A549 (cell line): Measurements from ENCODE around the gene GYS2.

Experiments
- CEBPB ChIP-seq, 2 experiments: fragments of >200 bp in 1 of 2; sonication (Bioruptor Twin) in 1 of 2; formaldehyde crosslinking in 1 of 2; IDR thresholded peaks; 2 replicates each; pipeline ENCODE4 v1.6.1; 2012 to 2016
- CHD2 ChIP-seq: fragments of 150-350 bp; IDR thresholded peaks from 2 replicates; pipeline ENCODE4 v1.6.1; 2014; ENCODE audit warnings: low read length; ENCODE audit not compliant: partially characterized antibody
- KDM1A ChIP-seq: fragments of 200-600 bp; sonication (generic); IDR thresholded peaks from 2 replicates; pipeline ENCODE4 v1.6.1; 2016; ENCODE audit warnings: low read depth, mild to moderate bottlenecking
- MAFK ChIP-seq: fragments of 450-650 bp; IDR thresholded peaks from 2 replicates; pipeline ENCODE4 v1.6.1; 2014; ENCODE audit not compliant: partially characterized antibody
- POLR2A ChIP-seq: IDR thresholded peaks from 2 replicates; pipeline ENCODE4 v1.6.1; 2012; ENCODE audit warnings: mild to moderate bottlenecking, low read length
- RFX5 ChIP-seq: fragments of 450-650 bp; IDR thresholded peaks from 2 replicates; pipeline ENCODE4 v1.7.1; 2014; ENCODE audit warnings: antibody characterized with exemption, mild to moderate bottlenecking, moderate library complexity
- TP53 ChIP-seq: fragments of 250-450 bp; sonication (Bioruptor Pico); IDR thresholded peaks from 2 replicates; pipeline ENCODE4 v1.5.0; 2021; ENCODE audit warnings: mild to moderate bottlenecking, moderate library complexity
- ZC3H11A ChIP-seq: fragments of 450-650 bp; IDR thresholded peaks from 2 replicates; pipeline ENCODE4 v1.6.1; 2014; ENCODE audit warnings: antibody characterized with exemption, mild to moderate bottlenecking
- ZFP36 ChIP-seq: fragments of 450-650 bp; IDR thresholded peaks from 2 replicates; pipeline ENCODE4 v1.6.1; 2014; ENCODE audit warnings: borderline replicate concordance; ENCODE audit not compliant: partially characterized antibody
- TF ChIP-seq, protein P1 (sequence below): fragments of >200 bp; sonication (Bioruptor Twin); formaldehyde crosslinking; IDR thresholded peaks from 3 replicates; pipeline ENCODE4 v1.5.1; 2016
- TF ChIP-seq, protein P2 (sequence below): IDR thresholded peaks from 2 replicates; pipeline ENCODE4 v1.6.1; 2012
- TF ChIP-seq, protein P3 (sequence below): fragments of 450-650 bp; IDR thresholded peaks from 2 replicates; pipeline ENCODE4 v1.6.1; 2014; ENCODE audit warnings: antibody characterized with exemption

DNA sequence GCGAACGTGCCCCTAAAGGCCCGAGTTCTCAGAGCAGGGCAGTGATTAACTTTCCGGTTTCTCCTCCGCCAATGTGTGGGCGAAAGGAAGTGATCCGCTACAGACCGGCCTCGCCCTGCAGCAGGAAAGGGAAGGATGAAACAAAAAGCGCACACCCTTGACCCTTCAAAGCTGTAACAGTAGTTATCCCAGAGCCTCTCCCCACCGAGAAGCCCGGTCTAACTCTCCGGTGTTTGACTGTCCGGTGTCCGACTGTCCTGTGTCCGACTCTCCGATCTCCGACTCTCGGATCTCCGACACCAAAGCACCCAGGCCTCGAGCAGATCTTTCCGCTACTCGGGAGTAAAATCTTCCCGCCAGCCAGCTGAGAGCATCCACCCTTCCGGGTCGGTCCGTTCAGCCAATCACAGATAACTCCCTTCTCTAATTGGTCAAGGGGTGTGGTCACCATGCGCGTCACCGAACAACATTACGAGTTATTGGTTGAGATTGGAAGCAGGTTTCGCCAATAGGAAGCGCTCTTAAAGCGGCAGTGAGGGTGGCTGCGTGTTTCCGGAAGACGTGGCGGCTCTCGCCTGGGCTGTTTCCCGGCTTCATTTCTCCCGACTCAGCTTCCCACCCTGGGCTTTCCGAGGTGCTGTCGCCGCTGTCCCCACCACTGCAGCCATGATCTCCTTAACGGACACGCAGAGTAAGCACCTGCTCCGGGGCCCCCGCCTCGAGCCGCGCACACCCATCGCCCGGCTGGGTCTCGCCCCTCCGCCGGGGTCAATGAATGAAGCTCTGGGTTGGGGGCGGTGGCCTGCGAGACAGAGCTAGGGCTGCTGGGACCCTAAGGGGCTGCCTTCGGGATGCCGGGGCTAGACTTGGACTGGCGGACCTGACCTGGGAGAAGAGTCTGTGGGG lies 103.1 kb downstream of the GYS2 start, which contains the start of the genes GOLT1B and RECQL:
- TF ChIP-seq, protein P1, sequence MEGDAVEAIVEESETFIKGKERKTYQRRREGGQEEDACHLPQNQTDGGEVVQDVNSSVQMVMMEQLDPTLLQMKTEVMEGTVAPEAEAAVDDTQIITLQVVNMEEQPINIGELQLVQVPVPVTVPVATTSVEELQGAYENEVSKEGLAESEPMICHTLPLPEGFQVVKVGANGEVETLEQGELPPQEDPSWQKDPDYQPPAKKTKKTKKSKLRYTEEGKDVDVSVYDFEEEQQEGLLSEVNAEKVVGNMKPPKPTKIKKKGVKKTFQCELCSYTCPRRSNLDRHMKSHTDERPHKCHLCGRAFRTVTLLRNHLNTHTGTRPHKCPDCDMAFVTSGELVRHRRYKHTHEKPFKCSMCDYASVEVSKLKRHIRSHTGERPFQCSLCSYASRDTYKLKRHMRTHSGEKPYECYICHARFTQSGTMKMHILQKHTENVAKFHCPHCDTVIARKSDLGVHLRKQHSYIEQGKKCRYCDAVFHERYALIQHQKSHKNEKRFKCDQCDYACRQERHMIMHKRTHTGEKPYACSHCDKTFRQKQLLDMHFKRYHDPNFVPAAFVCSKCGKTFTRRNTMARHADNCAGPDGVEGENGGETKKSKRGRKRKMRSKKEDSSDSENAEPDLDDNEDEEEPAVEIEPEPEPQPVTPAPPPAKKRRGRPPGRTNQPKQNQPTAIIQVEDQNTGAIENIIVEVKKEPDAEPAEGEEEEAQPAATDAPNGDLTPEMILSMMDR = no peak
- TF ChIP-seq ZC3H11A = no peak
- peak; percentile 51 for TF ChIP-seq MAFK
- peak; percentile 46 for TF ChIP-seq POLR2A
- no peak for TF ChIP-seq ZFP36
- TF ChIP-seq CEBPB (IDR thresholded peaks at IDR 0.05) = no peak
- peak; percentile 71 for TF ChIP-seq RFX5
- TF ChIP-seq, protein P2, sequence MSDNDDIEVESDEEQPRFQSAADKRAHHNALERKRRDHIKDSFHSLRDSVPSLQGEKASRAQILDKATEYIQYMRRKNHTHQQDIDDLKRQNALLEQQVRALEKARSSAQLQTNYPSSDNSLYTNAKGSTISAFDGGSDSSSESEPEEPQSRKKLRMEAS = peak; percentile 94
- no peak for TF ChIP-seq CHD2
- TF ChIP-seq, protein P3, sequence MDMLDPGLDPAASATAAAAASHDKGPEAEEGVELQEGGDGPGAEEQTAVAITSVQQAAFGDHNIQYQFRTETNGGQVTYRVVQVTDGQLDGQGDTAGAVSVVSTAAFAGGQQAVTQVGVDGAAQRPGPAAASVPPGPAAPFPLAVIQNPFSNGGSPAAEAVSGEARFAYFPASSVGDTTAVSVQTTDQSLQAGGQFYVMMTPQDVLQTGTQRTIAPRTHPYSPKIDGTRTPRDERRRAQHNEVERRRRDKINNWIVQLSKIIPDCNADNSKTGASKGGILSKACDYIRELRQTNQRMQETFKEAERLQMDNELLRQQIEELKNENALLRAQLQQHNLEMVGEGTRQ = peak; percentile 27; the same call in 1 of the 2 replicates
- TF ChIP-seq KDM1A = no peak
- TF ChIP-seq TP53 (CRISPR knock-in tag) = no peak
